Measurements from ENCODE around the gene LDLRAD1.
"Not testable (repeated sequence)": the region's sequence is repeated elsewhere in the genome, so short reads cannot be mapped to it uniquely, and the experiment has no call there.

LDLRAD1 gene

GRCh38 chr1:54028306-54029251 lies 10.6 kb upstream of the LDLRAD1 start:
- H3K27ac ChIP-seq = no peak overlapping the region
- no peak for TF ChIP-seq CTCF (IDR thresholded peaks at IDR 0.05)
- TF ChIP-seq ZFX (IDR thresholded peaks at IDR 0.05; ENCODE audit: borderline replicate concordance) = no peak

- no peak overlapping the region for H3K27ac ChIP-seq
- TF ChIP-seq ZFX (IDR thresholded peaks at IDR 0.05; ENCODE audit: borderline replicate concordance) (no peak), CTCF (IDR thresholded peaks at IDR 0.05) (no peak)
Measured at GRCh38 chr1:54027848-54028247, 9.9 kb upstream of the LDLRAD1 start.

GRCh38 chr1:54024811-54025210 lies 6.8 kb upstream of the LDLRAD1 start:
- not testable (repeated sequence) for H3K27ac ChIP-seq

- no peak for TF ChIP-seq ZFX (IDR thresholded peaks at IDR 0.05; ENCODE audit: borderline replicate concordance)
- no peak for TF ChIP-seq CTCF (IDR thresholded peaks at IDR 0.05)
Measured at GRCh38 chr1:54024358-54024757, 6.4 kb upstream of the LDLRAD1 start.

GRCh38 chr1:54019562-54020176 lies 1.7 kb upstream of the LDLRAD1 start:
- H3K27ac ChIP-seq = not testable (repeated sequence)

More at GRCh38 chr1:54024358-54024757, 6.4 kb upstream of the LDLRAD1 start:
- no peak overlapping the region for H3K27ac ChIP-seq

- no peak for TF ChIP-seq ZFX (IDR thresholded peaks at IDR 0.05; ENCODE audit: borderline replicate concordance)
- TF ChIP-seq CTCF (IDR thresholded peaks at IDR 0.05) = no peak
- H3K27ac ChIP-seq = no peak overlapping the region
Measured at GRCh38 chr1:54018635-54019034, 649 bp upstream of the LDLRAD1 start.

GRCh38 chr1:54016343-54017282 lies 1.4 kb downstream of the LDLRAD1 start:
- TF ChIP-seq ZFX (IDR thresholded peaks at IDR 0.05; ENCODE audit: borderline replicate concordance) = no peak
- no peak for TF ChIP-seq CTCF (IDR thresholded peaks at IDR 0.05)
- peak overlapping the region; percentile 54 for H3K27ac ChIP-seq

Measured in 22Rv1 (cell line).